Posterior vena cava (tissue), 2 donors: ENCODE results near the gene RPL3. TPM values are rescaled to one million over a fixed set of nuclear protein-coding genes. Genes with fewer than 3 reads are reported as not detected.
A peak's percentile ranks its signal among the peaks of the same experiment; 100 is the strongest.

ENCODE experiments used
- DNase-seq: peaks from one replicate; pipeline ENCODE4 v3.0.0-alpha.2; 2020; ENCODE audit warnings: low spot score
- intact Hi-C, 2 donors: fragments of 100-400 bp; cut with DNase I; formaldehyde crosslinking; loops; one replicate each; pipeline versions ENCODE4 v1.14.1 to v1.14.2; 2022 to 2023
- total RNA-seq, 2 donors: library from RNA; stranded (reverse); fragmentation: NEBNext Ultra II Directional; extraction: Animal tissue kit (Norgen Biotek cat#: 25700); gene quantifications; one replicate each; pipeline ENCODE4 v1.2.1, GENCODE V29; 2021
- donor health status: DM: yes; HTN: yes; CAD: no.
- donor health status: DM: yes; HTN: yes; CAD: no.

RPL3 gene
- total RNA-seq, 2 donors from 2014 or later: 1,303 to 1,339 TPM

- intact Hi-C loops: no loop called here
- no peak for DNase-seq
Observed at GRCh38 chr22:39291523-39291922, 27.9 kb downstream of the RPL3 start.

- intact Hi-C loops: no loop called here
- DNase-seq: no peak
Observed at GRCh38 chr22:39290724-39291161, 28.7 kb downstream of the RPL3 start.

- intact Hi-C loops: no loop called here
- no peak for DNase-seq
Observed at GRCh38 chr22:39289975-39290720, 29.3 kb downstream of the RPL3 start.

- intact Hi-C loops: no loop called here
Observed at GRCh38 chr22:39289533-39289932, 29.9 kb downstream of the RPL3 start.

GRCh38 chr22:39288135-39288898, 31.1 kb downstream of the RPL3 start:
- intact Hi-C loops: no loop called here
- DNase-seq: no peak

More at GRCh38 chr22:39289533-39289932, 29.9 kb downstream of the RPL3 start:
- no peak for DNase-seq

GRCh38 chr22:39287076-39287725, 32.2 kb downstream of the RPL3 start:
- DNase-seq: no peak
- intact Hi-C loops: no loop called here

- DNase-seq: no peak
- intact Hi-C loops: no loop called here
Observed at GRCh38 chr22:39284983-39285382, 34.4 kb downstream of the RPL3 start.

GRCh38 chr22:39284142-39284980, 35.1 kb downstream of the RPL3 start:
- intact Hi-C loops: no loop called here
- DNase-seq: no peak

GRCh38 chr22:39283322-39284141, 35.9 kb downstream of the RPL3 start:
- intact Hi-C loops: no loop called here
- peak; percentile 88 for DNase-seq

GRCh38 chr22:39282645-39283321, 36.6 kb downstream of the RPL3 start:
- intact Hi-C loops: no loop called here

GRCh38 chr22:39281126-39281525, 38.3 kb downstream of the RPL3 start:
- intact Hi-C loops: no loop called here
- no peak for DNase-seq

More at GRCh38 chr22:39282645-39283321, 36.6 kb downstream of the RPL3 start:
- DNase-seq: no peak

- intact Hi-C loops: no loop called here
- no peak for DNase-seq
Observed at GRCh38 chr22:39280250-39280649, 39.2 kb downstream of the RPL3 start.

GRCh38 chr22:39279170-39279850, 40.1 kb downstream of the RPL3 start:
- DNase-seq: no peak
- intact Hi-C loops: no loop called here

GRCh38 chr22:39278040-39278439, 41.4 kb downstream of the RPL3 start:
- no peak for DNase-seq
- intact Hi-C loops: no loop called here

- DNase-seq: no peak
- intact Hi-C loops: no loop called here
Observed at GRCh38 chr22:39277142-39277607, 42.2 kb downstream of the RPL3 start.

- intact Hi-C loops: no loop called here
- DNase-seq: no peak
Observed at GRCh38 chr22:39276440-39277141, 42.8 kb downstream of the RPL3 start.
